Measurements from ENCODE around the gene PNMA1.
A peak's percentile ranks its signal among the peaks of the same experiment; 100 is the strongest.

Gene PNMA1

DNA sequence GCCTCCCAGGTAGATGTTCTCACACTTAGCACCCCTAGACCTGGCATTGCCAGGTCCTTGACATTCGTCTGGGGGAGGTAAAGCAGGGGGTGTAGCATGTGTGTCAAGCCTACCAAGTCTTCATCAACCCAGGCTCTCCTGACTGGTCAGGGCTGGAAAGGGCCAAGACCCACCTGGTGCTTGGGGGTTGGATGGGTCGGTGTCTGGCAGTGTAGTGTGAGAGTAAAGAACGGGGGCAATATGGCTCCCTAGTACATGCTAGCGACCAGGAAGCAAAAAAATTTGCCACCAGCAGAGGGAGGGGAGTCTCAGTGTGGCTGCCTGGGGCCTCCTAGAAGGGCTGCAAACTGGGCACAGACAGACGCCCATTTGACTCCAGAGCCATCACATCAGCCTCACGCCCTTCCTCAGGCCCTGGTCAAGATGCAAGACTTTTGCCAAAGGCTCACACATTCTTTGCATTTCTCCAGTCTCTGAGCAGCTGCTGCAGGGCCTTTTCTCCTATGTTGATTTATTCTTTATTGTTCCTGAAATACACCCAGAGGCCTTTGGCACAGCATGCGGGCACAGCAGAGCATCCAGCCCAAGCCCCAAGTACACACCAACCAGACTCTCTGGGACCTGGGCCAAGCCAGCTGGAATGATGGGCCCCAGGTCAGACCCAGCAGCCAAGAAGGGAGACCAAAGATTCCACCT, 38.3 kb upstream of the PNMA1 start:
- peak in 24 of 58 donors; percentile 9 to 61 (median 34) for DNase-seq

DNA sequence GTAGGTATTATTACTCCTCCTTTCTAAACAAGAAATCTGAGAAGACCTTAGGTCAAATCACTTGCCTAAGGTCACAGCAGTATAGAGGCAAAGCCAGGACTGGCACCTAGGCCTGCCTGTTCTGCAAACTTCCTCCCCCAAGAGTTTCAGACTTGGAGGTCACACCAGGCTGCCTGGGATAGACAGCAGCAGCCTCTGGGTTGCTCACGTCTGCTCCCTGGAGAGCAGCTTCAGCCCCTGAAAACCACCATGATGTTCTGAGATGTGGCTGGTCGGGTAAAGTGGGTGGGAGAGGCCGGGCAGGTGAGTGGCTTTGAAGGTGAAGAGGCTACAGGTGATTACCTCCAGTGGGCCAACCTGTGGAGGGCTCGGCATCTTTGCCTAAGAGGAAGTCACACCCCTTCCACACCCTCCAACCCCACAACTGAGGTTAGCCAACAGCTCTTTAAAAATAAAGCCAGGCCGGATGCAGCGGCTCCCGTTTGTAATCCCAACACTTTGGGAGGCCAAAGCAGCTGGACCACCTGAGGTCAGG, 37.0 kb upstream of the PNMA1 start:
- no peak for DNase-seq

DNA sequence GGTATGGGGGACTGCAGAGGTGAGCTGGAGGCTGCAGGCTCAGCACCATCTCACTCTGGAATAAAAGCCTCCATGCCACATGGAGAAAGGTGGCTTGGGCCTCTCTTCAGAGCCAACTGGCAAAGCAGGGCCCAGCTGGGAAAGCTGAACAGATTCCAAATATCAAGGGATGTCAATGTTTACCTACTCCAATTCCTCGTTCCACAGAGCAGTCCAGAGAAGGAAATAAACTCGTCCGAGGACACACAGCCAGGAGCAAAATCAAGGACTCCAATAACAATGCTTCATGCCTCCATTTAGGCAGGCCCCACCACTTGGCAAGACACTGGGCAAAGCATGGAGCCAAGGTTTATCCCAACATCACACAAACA, 36.3 kb upstream of the PNMA1 start:
- no peak for DNase-seq

DNA sequence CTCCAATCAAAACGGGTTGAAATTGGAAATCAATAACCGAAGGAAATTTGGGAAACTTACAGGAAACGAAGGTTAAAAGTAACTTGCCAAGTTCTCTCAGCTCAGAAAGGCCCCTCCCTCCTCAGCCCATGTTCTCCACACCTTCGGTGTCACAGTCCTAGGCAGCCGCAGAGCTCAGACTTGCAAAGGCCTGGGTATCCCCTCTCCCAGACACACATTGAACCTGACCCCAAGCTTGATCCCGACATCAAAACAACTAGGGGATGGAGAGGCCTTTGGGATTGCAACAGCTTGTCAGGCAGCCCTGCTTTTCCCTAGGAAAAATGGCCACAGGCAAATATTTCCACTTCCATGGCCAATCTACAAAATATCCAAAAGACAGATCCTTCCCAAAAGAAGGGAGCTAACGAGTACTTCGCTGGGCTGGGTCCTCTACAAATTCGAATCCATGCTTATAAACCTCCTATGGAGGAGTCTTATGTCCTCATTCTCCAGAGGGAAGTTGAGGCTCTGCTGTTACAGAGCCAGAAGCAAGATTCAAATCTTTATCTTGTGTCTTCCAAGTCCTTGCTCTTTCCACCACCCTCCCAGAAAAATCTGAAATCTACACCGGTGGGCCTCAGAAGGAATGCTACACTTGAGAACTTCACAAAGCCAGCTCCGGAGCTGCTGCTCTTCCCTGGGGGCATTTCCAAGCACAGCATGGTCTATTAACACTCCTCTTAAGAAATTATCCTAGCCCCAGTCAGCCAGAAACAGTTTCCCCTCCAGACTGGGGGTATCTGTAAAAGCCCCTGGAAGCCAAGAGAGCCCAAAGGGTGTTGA, 35.7 kb upstream of the PNMA1 start:
- DNase-seq: no peak

DNA sequence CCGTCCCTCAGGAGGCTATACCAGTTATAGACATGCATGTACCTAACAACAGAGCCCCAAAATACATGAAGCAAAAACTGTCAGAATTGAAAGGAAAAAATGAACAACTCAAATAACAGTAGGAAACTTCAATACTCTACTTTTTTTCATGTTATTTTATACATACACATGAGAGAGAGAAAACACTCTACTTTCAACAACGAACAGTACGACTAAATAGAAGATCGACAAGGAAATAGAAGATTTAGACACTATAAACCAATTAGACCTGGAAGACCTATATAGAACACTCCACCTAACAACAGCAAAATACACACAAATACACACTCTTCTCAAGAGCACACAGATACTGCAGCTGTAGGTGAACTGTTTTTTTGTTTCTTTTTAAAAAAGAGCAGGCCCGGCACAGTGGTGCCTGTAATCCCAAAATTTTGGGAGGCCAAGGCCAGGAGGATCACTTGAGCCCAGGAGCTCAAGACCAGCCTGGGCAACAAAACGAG, 34.7 kb upstream of the PNMA1 start:
- no peak for DNase-seq

DNA sequence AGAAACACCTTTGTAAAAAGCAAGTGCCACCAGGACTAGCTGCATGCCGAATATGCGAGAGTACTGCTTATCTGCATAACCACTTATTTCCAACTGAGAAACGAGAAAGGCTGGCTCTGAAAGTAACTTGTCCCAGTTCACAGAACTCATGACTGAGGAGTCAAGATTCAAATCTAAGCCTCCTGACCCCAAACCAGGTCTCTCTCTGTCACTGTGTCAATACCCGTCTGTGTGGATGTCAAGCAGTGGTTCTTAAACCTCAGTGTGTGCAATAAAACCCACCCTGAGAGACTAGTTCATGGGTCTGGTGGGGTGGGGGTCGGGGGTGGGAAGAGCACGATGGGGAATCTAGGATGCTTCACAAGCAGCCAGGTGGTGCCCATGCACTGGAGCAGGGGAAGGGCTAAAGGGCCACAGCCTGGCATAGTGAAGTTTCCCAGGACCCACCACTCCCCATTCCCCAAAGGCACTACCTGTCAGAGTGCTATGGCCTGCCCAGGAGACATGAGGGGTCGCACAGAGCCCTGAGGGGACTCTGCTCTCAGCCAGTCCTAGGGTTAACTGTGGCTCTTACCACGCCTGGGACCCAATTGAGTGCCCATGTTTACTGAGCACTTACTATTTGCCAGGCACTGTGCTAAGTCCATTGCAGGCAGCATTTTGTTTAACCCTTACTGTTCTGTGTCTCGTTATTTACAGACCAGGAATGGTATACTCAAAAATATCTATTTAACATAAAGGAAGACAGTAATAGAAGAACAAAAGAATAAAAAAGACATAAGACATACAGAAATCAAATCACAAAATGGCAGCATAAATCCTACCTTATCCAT, 33.4 kb upstream of the PNMA1 start:
- no peak for DNase-seq

DNA sequence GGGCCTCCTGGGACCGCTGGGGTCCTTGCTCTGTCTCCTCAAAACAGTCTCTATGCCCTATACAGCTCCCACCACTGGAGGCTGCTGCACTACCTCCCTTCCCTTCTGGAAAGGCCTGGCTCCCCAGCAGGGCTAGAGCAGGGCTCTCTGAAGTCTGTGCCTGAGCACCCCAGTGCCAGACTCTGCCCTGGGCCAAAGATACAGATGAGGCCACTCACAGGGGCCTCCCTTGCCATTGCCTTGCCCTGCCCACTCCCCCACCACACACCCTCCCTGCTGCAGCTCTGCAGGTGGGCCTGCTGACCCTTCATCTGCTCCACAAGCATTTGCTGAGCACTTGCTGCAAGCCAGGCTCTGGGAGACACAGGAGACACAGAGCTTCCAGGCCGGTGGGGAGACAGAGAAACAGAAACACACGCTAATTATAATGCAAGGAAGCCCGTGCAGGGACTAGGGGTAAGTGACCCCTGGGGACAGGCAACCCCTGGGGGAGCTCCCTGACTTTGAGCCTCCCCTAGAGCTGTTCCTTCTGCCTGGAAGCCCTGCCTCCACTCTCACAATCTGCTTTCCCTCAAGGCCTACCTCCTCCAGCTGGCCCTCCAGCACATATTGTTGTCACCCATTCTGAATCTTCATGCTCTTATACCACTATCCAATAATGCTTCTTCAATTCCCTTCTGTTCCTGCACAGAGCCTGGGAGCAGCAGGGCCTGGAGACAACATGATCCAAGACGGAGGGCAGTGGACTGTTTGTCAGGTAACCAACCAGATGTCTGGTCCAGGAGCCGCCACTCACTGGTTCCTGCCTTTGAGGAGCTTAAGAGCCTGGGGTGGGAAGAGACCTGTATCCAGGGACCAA, 32.6 kb upstream of the PNMA1 start:
- DNase-seq: peak in 1 of 58 donors; percentile 26

DNA sequence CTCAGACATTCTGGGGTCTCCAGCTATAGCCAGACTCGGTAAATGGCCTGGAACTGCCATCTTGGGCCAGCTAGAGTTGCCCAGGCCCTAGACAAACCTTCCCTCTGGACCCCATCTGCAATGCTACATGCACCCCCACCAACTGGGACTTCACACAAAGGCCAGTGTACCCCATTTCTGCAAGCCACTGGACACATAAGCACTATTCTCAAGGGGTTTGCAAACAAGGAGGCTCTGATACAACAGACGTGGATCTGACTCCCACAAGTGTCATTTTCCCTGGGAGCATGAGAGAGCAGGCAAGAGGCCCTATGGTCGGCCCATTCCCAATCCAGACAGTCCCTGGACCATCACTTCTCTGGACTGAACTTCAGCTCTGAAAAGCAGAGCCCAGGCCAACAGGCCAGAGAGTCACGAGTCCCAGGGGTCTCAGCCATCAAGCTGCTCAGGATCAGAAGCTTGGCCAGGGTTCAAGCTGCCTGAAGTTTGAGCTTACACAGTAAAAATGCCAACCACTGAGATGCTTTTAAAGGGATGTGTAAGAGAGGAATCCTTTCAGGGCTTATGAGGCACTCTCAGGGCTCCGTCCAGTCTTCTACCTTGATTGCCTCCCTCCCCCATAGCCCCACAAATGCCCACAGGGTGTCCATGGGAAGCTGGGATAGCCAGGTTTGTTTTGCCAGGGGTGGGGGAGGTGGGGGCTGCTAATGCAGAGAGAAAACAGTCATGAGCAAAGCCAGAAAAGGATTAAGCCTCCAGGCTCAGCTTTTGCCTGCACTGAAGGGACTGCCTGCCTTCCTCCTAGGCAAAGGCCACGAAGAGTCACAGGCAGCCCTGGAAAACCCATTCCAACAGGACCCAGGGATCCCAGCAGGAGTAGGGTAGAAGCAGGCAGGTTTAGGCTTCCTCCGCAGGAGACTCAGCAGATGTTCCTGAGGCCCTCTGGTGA, 31.7 kb upstream of the PNMA1 start:
- no peak for DNase-seq

DNA sequence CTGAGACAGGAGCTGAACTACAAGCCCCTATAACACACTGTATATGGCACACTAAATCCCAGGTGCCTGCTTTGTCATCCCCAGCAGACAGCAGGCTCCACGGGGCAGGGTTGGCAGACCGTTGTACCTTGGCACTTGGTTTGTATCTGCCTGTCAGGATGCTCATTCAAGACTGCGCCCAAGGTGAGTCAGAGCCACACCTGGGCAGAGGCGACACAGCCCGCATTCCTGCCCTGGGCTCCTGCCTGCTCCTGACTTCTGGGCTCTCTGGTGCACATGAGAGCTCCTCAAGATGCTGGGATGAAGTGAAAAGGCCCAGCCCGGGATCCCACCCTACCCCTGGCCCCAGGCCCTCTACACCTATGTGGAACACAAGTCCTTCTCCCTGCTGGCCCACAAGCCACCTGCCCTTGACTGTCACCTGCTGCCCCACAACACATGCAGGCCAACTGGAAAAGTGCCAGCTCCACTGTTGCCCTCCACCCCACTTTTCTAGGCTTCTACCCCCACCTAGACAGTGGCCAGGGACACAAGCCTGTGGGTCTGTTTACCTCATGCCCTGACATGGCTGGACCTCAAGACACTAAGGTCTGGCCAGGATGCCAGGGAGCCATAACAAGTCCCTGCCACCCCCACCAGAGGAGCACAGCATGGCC, 30.8 kb upstream of the PNMA1 start:
- DNase-seq: no peak

DNA sequence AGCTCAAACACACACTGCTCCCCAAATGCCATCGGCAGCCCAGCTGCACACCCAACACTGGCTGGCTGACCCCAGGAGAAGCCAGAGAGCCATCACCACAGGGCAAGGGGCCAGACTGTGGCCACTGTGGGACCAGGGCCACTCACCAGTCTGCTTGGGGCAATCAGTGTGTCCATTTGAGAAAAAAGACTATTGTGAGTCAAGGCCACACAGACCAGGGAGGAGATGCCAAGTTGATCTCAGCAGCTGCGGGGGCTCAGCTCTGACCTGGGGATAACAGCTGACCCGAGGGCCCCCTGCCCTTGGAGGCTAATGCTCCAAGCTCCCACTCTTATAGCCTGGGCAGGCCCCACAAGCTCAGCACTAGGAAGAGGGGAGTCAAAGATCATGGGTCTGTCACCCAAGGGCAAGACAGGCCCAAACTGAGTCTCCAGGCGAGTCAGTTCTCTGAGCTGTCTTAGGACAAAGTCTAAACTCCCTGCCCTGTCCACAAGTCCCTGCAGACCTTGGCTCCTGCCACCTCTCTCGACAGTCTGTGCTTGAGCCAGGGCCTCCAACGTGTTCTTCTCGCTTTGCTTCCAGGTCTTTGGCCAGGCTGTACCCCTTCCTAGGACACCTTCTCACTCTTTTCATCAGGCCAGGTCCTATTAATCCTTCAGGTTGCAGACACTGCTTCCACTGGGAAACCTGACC, 30.1 kb upstream of the PNMA1 start:
- peak in 28 of 58 donors; percentile 22 to 76 (median 42) for DNase-seq

DNA sequence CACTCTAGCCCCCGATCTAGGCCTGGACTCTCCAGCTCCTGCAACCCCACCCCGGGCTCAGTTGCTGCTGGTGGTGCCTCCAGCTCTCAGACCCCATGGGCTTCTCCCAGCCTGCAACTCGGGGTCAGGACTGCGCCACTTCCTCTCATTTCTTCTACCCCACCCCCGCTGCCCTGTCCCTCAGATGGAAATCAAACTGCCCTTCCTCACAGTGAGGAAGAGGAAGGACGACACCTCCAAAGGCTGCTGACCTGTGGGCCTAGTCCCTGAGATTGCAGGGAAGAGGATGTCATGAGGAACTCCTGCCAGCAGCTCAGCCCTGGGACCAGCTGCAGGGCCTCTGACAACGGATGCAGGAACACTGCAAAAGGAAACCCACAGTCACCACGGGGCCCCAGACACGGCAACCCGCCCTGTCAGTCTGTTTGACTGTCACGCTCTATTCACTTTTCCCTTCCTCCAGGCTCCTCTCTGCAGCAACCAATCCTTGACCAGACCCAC, 29.3 kb upstream of the PNMA1 start:
- peak in 16 of 58 donors; percentile 11 to 31 (median 19) for DNase-seq

DNA sequence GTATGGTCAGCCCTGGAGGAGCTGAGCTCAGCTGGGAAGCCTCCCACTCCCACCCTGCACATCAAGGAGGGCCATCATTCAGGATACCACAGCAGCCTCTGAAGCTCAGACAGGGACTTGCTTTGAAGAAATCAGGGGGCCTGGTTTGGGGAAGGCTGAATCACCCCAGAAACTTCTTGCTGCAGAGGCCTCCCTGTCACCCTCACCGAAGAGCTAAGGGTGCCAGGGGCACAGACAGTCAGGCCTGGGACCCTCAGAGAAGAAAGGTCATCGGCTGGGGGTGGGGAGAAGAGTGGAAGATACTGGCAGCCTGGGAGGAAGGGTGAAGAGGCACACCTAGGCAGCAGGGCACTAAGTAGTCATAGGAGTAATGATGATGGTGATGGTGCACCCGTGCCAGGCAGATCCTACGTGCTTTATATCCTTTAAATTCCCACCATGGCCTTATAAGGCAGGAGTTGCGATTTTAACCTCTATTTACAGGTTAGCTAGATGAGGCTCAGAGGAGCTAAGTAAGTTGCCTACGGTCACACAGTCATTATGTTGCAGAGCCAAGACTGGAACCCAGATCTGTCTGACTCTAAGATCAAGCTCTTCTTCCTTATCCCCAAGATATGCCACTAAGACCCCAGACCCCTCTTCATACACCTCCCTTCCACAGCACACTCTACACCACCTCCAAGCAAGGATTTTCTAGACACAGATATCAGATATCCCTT, 28.5 kb upstream of the PNMA1 start:
- DNase-seq: no peak

DNA sequence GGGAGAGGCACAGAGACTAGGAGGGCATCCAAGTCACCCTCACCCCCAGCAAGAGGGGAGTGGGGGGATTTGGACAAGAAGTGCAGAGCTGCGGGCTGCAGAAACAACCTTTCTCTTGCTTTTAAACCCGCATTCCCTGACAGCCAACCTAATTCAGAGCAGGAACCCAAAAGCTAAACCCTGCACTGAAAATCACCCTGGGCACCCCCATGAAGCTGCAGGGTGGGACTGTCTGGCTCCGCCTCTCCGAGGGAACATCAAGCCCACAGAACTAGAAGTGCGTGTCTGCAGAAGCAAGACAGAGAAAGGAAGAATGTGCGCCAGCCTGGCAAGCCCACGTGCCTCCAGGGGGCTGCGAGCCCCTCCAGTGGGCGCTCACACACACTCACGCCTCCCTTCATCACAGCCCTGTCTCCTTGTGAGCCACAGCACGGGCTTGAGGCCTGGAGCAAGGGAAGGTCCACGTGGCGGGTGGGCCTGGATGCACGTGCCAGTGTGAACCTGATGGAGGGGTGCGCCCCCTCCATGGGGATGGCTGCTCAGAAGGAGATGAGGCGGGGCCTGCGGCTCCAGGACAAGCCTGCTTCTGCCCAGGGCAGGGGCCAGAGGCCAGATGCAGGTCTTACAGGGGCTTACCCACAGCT, 27.8 kb upstream of the PNMA1 start:
- DNase-seq: peak in 15 of 58 donors; percentile 15 to 63 (median 41)

DNA sequence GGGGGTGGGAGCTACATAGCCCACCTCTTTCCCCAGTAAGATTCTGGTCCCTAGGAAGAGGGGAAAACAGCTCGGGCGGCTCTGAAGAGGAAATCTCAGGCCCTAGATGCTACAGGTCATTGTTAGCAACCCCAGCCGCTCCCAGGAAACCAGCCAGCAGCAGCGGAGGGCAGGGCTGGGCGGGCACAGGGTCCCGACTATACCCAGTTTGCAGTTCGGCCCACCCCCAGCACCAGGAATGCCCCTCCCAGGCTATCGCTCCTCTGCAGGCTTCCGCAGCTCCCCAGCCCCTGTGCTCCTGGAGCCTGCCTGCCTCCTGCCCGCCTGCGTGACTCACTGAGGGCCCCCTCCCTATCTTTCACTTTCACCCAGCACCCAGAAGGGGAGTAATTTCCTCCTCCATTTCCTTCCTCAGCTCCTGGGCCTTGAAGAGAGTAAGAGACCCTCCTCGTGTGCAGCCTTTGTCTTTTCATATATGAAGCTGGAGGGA, 27.2 kb upstream of the PNMA1 start:
- DNase-seq: peak in 43 of 58 donors; percentile 17 to 82 (median 40)

DNA sequence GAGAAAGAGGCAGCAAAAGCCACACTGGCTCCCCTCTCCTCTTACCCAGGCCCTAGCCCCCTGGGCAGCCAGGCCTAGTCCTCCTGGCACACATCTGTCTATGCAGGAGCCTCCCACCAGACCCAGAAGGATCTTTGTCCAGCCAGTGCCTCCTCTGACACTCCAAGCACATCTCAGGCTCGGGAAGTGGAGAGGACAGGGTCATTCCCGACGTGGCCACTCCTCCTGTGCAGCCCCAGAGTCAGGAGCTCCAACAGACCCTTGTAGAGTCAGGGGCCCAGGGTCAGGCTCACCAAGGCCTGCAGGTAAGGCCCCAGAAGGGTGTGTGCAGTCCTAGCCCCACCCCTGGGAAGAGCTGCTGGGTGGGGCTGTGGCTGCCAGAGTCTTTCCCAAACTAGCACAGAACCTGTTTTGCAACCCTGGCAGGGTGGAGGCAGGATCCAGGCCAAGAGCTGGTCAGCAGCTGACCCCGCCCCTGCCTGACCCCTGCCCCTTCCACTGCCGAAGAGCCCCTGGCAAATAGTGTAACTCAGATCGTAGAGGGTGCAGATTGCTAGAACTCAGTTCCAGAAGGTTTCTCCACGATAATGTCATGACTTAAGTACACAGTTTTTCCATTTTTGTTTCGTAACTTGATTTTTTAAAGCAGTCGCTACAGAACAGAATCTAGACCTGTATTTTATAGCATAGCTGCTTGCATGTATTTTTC, 26.6 kb upstream of the PNMA1 start:
- DNase-seq: peak in 2 of 58 donors; percentile 16 to 28

All from anterior cingulate cortex (tissue), 58 donors.